Measurements from ENCODE around the gene KRT80.

GRCh38 chr12:52217223-52217622, 25.4 kb upstream of the KRT80 start:
- TF ChIP-seq ZFX (IDR thresholded peaks at IDR 0.05; ENCODE audit: borderline replicate concordance) (no peak), CTCF (IDR thresholded peaks at IDR 0.05) (no peak)

Data from 22Rv1 (cell line).